Stimulated activated CD4-positive, alpha-beta T cell treated with anti-CD3 and anti-CD28 coated beads, TNF-alpha, amount 100 ng/mL, for 1 hour (primary cell): Measurements from ENCODE around the gene CPSF4.
"Not testable (repeated sequence)": the region's sequence is repeated elsewhere in the genome, so short reads cannot be mapped to it uniquely, and the experiment has no call there.

Experiments
- DNase-seq, 3 donors: peaks; one replicate each; pipeline ENCODE4 v3.0.0-alpha.2; 2020; ENCODE audit warnings: low read depth in 3 of 3, low spot score in 1 of 3

The CPSF4 gene

GRCh38 chr7:99489235-99489634 lies 50.5 kb downstream of the CPSF4 start:
- DNase-seq = no peak

DNA sequence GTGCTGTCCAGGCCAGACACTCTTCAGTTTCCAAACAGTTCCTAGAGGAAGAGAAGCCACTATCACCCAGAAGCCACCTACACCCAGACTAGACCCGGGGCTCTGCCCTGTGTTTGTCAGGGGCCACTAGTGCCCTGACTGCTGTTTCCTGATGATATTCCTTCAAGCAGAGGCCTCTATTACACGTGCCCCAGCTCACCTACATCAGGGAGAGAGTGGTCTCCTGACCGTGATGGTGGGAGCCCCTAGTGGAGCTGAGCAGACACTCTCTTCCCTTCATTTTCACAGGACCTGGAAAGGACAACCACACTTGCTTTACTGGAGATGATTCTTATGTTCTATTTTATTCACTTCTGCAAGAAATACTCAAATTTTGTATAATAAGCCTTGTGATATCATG lies 52.1 kb downstream of the CPSF4 start:
- no peak for DNase-seq

DNA sequence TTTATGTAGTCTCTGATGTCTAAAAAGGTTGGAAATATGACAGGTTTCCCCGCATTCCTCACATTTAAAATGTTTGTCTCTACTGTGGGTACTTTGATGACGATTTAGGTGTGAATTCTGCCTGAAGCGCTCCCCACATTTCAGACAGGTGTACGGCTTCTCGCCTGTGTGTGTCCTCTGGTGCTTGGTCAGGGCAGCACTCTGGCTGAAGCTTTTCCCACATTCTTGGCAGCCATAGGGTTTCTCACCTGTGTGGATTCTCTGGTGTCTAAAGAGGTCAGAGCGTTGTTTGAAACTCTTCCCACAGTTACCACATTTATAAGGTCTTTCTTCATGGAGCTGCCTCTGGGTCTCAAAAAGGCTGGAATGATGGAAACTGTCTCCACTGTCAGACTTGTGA lies 55.1 kb downstream of the CPSF4 start:
- no peak for DNase-seq

GRCh38 chr7:99497766-99498545 lies 59.2 kb downstream of the CPSF4 start:
- no peak for DNase-seq

GRCh38 chr7:99498546-99498944 lies 59.8 kb downstream of the CPSF4 start:
- DNase-seq = no peak

DNA sequence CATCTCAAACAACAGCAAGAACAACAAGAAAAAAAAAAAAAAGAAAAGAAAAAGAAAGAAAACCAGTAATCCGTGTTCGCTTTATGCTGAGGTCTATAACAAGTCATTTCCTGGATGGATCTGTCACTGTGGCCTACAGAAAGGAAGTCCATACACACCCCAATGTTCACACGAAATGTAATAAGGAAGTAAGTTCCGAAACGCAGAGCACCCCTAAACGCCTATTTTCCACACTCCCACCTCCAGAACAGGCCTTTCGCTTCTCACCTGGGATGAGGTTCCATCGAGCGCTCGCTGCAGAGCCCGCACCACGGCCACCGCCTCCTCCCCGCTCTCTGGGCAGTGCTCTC lies 60.6 kb downstream of the CPSF4 start:
- no peak for DNase-seq

- DNase-seq = peak; percentile 63 to 72 (median 72)
Observed at GRCh38 chr7:99499721-99500636, 61.2 kb downstream of the CPSF4 start, which contains the start of gene ZNF394. Gene ZNF394 (minus strand): TSS chr7:99500281. CDS start chr7:99500093, 188 bp downstream.

- DNase-seq = no peak
Observed at GRCh38 chr7:99500637-99501009, 61.9 kb downstream of the CPSF4 start.

GRCh38 chr7:99501236-99501635 lies 62.5 kb downstream of the CPSF4 start:
- DNase-seq = not testable (repeated sequence)

- DNase-seq = no peak
Observed at GRCh38 chr7:99504281-99504602, 65.5 kb downstream of the CPSF4 start.

DNA sequence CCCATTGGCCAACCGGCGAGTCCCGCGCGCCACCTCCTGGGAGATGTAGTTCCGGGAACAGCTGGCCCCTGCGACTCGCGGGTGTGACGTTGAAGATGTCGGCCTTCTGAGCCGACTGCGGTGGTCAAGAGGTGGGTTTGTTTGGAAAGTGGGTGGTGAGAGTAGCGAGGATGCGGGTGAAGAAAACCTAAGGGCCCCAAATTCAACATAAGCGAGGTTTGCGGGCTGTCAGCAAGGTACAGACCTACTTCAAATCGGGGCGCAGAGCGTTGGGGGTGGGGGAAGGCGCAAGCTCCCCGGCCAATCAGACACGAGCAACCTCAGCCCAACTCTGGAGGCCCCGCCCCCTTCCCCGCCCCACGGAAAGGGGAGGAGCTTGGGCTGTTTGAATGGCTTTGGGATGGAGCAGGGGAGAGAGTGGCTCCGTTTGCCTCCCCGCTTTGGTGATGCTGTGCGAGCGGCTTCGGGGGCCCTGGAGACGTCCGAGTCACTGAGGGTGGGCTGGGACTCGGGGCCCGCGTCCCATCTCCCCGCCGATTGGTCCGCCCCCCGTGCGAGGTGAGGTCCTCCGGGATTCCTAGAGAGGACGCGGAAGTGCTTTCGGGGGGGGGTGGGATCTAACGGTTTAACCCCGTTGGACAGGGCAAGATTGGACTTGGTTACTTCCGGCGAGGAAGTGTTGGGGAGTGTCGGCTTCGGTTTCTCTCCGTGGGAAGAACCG lies 66.0 kb downstream of the CPSF4 start, which contains the start of gene ZKSCAN5:
TSS of gene ZKSCAN5 (plus strand) at position 60 of the 721 bp plus-strand sequence. CDS start 1,383 bp downstream, outside the sequence.
- peak; percentile 89 to 97 (median 92) for DNase-seq

GRCh38 chr7:99505324-99505662 lies 66.5 kb downstream of the CPSF4 start:
- DNase-seq = no peak
